Measurements from ENCODE around the gene ADGRB3. TPM values are rescaled to one million over a fixed set of nuclear protein-coding genes. Genes with fewer than 3 reads are reported as not detected.

The ADGRB3 gene
- total RNA-seq, result 0.33 and 1.4 TPM in 2 replicates

GRCh38 chr6:68634726-68635411 is at the start of gene ADGRB3:
TSS of gene ADGRB3 (plus strand) at chr6:68635282. CDS start at chr6:68638676, 3,394 bp downstream.

